ENCODE data around the gene PARP15.
"Not testable (repeated sequence)": the region's sequence is repeated elsewhere in the genome, so short reads cannot be mapped to it uniquely, and the experiment has no call there.

PARP15 gene

DNA sequence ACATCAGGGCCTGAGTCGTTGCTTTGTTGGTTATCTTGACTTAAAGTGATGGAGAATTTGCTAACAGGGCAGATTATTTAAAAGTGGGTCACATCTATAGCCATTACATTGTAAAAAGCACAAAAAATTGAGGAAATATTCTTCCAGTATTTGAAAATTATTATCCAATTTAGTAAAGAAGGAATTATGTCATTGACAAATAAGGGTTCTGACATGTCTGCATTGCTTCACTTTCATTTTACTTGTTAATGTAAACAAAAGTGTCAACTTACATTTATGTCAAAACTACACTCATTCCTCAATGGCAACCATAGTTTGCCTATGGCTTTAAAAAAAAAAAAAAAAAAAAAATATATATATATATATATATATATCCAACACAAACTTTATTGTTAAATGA lies 99.8 kb downstream of the PARP15 start:
- Mint-ChIP-seq H3K9me3 (peaks cover 7 to 8% of the 10 kb centered on the region in 2 donors), H3K27me3 (no peaks in the 10 kb centered on the region), H3K36me3 (peaks cover 3 to 4% of the 10 kb centered on the region in 2 donors), H3K27ac (no peak overlapping the region), H3K4me1 (peaks cover 30 to 41% of the 10 kb centered on the region in 2 donors), H3K4me3 (no peak overlapping the region)
- DNase-seq (no peak), ATAC-seq (replicated peaks) (no peak)

DNA sequence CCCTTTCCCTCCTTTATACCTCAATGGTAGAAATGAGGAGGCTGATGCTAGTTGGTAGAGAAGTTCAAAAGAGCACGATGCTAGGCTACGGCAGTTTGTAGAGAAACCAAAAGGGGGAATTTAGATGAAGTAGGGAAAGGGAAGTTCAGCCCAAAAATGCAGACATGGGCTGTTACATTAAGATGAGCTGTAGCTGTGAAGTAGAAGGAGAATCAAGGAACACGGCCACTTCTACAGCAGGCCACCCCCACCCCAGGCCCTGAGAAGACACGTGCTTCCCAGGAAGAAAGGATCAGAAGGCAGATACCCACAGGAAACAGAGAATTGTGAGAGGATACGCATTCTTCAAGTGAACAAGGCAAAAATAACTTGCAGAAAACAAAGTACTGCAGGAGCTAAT lies 101.1 kb downstream of the PARP15 start:
- DNase-seq, result no peak
- peak overlapping the region; percentile 1 to 40 for H3K4me3 Mint-ChIP-seq
- peaks cover 42 to 54% of the 10 kb centered on the region in 2 donors for H3K4me1 Mint-ChIP-seq
- H3K36me3 Mint-ChIP-seq, result peaks cover 6 to 12% of the 10 kb centered on the region in 2 donors
- peak; percentile 11 to 23 for ATAC-seq (replicated peaks)
- H3K27ac Mint-ChIP-seq, result peak overlapping the region; percentile 89
- H3K27me3 Mint-ChIP-seq, result no peaks in the 10 kb centered on the region
- peaks cover 5 to 8% of the 10 kb centered on the region in 2 donors for H3K9me3 Mint-ChIP-seq

DNA sequence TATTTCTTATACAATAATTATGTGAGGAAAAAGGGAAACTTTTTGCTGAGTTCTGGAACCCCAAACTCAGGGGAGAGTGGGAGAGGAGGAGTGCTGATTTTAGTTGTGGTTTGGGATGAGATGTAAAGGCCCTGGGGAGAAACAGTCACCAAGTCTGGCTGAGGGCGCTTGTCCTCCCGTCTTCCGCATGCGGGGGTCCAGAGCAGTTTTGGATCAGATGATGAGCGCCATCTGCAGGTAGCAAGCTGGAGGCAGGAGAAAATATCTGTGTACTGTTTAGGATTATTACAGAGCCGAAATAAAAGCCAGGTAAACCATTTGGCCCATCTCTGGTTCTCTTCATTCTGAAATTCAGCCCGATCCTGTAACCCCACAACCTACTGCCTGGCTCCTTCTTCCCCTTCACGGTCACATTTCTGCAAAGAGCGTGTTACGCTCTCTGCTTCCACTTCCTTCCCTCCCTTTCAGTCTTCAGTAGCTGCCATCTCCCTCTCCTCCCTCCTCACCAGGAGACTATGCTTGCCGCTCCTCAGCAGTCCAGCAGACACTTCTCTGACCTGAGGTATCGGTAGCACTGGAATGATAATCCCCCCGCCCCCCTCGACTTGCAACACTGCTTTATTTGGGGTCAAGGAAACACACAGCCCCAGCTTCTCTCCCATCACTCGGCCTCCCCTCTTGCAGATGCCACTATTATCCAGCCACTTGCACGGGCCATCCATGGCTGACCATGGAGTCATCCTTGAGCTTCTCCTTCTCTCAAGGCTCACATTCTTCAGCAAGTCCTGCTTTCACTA lies 101.8 kb downstream of the PARP15 start:
- H3K27me3 Mint-ChIP-seq, result no peaks in the 10 kb centered on the region
- ATAC-seq (replicated peaks) (peak; percentile 49 to 56), DNase-seq (peak; percentile 68)
- H3K4me3 Mint-ChIP-seq, result peak overlapping the region; percentile 93 to 97
- peak overlapping the region; percentile 99 for H3K27ac Mint-ChIP-seq
- peaks cover 45 to 59% of the 10 kb centered on the region in 2 donors for H3K4me1 Mint-ChIP-seq
- peaks cover 6 to 15% of the 10 kb centered on the region in 2 donors for H3K36me3 Mint-ChIP-seq
- H3K9me3 Mint-ChIP-seq, result peaks cover 4 to 6% of the 10 kb centered on the region in 2 donors

- DNase-seq (no peak), ATAC-seq (replicated peaks) (peak; percentile 20 to 22)
- Mint-ChIP-seq H3K27ac (peak overlapping the region; percentile 99), H3K36me3 (peaks cover 8 to 20% of the 10 kb centered on the region in 2 donors), H3K4me3 (peak overlapping the region; percentile 93 to 97), H3K4me1 (peaks cover 44 to 63% of the 10 kb centered on the region in 2 donors), H3K27me3 (no peaks in the 10 kb centered on the region), H3K9me3 (peaks cover 0 to 1% of the 10 kb centered on the region in 2 donors)
Measured at GRCh38 chr3:122679882-122680474, 102.5 kb downstream of the PARP15 start.

DNA sequence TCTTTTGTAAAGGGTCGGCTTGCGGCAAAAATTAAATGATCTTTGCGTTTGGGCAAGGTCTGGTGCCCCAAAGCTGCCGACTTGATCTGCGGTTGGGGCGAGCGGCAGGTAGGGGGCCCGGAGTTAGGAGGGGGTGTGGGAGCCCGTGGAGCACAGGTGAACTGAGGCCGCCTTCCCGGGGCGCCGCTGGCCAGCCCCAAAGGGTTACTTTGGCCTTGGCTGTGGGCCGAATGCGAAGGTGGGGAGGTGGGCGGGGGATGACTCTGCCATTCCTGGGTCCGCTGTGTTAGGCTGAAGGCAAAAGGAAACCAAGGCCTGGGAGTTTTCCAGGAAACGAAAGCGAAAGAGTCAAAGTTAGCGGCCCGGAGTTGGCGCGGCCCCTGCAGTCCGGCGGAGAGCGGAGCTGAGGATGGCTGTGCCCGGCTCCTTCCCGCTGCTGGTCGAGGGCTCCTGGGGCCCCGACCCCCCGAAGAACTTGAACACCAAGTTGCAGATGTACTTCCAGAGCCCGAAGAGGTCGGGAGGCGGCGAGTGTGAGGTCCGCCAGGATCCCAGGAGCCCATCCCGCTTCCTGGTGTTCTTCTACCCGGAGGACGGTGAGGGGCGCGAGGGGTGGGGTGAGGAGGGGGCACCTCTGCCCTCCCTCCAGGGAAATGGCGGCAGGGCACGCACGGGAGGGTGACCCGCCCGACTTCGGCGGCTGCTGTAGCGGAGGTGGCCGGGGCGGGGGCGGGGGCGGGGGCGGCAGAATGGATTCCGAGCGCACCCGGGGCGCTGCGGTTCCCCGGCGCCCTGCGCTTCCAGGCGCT lies 103.2 kb downstream of the PARP15 start, which contains the start of gene PARP14:
Gene PARP14 (plus strand): TSS at position 365 of the 809 bp plus-strand sequence. CDS start 45 bp downstream, at position 410.
- Mint-ChIP-seq H3K36me3 (peaks cover 11 to 25% of the 10 kb centered on the region in 2 donors), H3K27me3 (no peaks in the 10 kb centered on the region), H3K27ac (peak within 1 kb of the TSS; percentile 99), H3K9me3 (peaks cover 0 to 1% of the 10 kb centered on the region in 2 donors), H3K4me1 (peaks cover 47 to 68% of the 10 kb centered on the region in 2 donors), H3K4me3 (peak within 1 kb of the TSS; percentile 93 to 97)
- ATAC-seq (replicated peaks) (peak; percentile 59 to 64), DNase-seq (peak; percentile 62)

GRCh38 chr3:122681284-122681973 lies 104.0 kb downstream of the PARP15 start:
- peak overlapping the region; percentile 96 for H3K27ac Mint-ChIP-seq
- H3K36me3 Mint-ChIP-seq, result peaks cover 12 to 27% of the 10 kb centered on the region in 2 donors
- ATAC-seq (replicated peaks), result no peak
- no peaks in the 10 kb centered on the region for H3K9me3 Mint-ChIP-seq
- no peak for DNase-seq
- H3K27me3 Mint-ChIP-seq, result no peaks in the 10 kb centered on the region
- peaks cover 47 to 68% of the 10 kb centered on the region in 2 donors for H3K4me1 Mint-ChIP-seq
- peak overlapping the region; percentile 93 to 97 for H3K4me3 Mint-ChIP-seq

GRCh38 chr3:122681974-122682409 lies 104.5 kb downstream of the PARP15 start:
- H3K27me3 Mint-ChIP-seq, result no peaks in the 10 kb centered on the region
- no peaks in the 10 kb centered on the region for H3K9me3 Mint-ChIP-seq
- H3K4me1 Mint-ChIP-seq, result peaks cover 47 to 71% of the 10 kb centered on the region in 2 donors
- peak overlapping the region; percentile 96 for H3K27ac Mint-ChIP-seq
- ATAC-seq (replicated peaks) (no peak), DNase-seq (no peak)
- H3K4me3 Mint-ChIP-seq, result peak overlapping the region; percentile 93 to 97
- peaks cover 18 to 33% of the 10 kb centered on the region in 2 donors for H3K36me3 Mint-ChIP-seq

- peak in 1 of 2 donors; percentile 5 for ATAC-seq (replicated peaks)
- H3K27me3 Mint-ChIP-seq, H3K9me3 Mint-ChIP-seq, DNase-seq: not testable (repeated sequence)
- peaks cover 25 to 40% of the 10 kb centered on the region in 2 donors for H3K36me3 Mint-ChIP-seq
- H3K4me1 Mint-ChIP-seq, result peaks cover 53 to 77% of the 10 kb centered on the region in 2 donors
- peak overlapping the region; percentile 93 to 97 for H3K4me3 Mint-ChIP-seq
- peak overlapping the region; percentile 96 for H3K27ac Mint-ChIP-seq
Measured at GRCh38 chr3:122682778-122683411, 105.4 kb downstream of the PARP15 start.

GRCh38 chr3:122687298-122687697 lies 109.8 kb downstream of the PARP15 start:
- Mint-ChIP-seq H3K27ac (peak overlapping the region; percentile 87), H3K9me3 (no peaks in the 10 kb centered on the region), H3K4me1 (peaks cover 48 to 49% of the 10 kb centered on the region in 2 donors), H3K27me3 (no peaks in the 10 kb centered on the region), H3K36me3 (peaks cover 31 to 52% of the 10 kb centered on the region in 2 donors), H3K4me3 (no peak overlapping the region)
- DNase-seq (no peak), ATAC-seq (replicated peaks) (no peak)
